ENCODE measurements around the gene GDPD1.

DNA sequence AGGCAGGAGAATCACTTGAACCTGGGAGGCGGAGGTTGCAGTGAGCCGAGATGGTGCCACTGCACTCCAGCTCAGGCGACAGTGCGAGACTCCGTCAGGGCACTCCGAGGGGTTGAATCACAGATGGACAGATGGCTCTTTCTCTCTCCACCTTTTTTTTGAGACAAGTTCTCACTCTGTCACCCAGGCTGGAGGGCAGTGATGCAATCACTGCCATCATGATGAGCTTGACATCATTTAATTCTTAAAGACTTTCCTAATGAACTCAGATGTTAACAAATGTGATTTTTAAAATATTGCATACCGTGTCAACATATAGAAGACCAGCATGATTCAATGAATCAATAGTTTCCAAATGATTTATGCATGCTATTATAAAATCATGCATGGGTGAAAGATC, 3.5 kb downstream of the GDPD1 start:
- no peak for TF ChIP-seq EZH2phosphoT487 (conservative IDR thresholded peaks at IDR 0.05; ENCODE audit: low read length)
- TF ChIP-seq, protein P1, sequence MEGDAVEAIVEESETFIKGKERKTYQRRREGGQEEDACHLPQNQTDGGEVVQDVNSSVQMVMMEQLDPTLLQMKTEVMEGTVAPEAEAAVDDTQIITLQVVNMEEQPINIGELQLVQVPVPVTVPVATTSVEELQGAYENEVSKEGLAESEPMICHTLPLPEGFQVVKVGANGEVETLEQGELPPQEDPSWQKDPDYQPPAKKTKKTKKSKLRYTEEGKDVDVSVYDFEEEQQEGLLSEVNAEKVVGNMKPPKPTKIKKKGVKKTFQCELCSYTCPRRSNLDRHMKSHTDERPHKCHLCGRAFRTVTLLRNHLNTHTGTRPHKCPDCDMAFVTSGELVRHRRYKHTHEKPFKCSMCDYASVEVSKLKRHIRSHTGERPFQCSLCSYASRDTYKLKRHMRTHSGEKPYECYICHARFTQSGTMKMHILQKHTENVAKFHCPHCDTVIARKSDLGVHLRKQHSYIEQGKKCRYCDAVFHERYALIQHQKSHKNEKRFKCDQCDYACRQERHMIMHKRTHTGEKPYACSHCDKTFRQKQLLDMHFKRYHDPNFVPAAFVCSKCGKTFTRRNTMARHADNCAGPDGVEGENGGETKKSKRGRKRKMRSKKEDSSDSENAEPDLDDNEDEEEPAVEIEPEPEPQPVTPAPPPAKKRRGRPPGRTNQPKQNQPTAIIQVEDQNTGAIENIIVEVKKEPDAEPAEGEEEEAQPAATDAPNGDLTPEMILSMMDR (IDR thresholded peaks at IDR 0.05; ENCODE audit: insufficient read depth, low read length, poor library complexity, severe bottlenecking): no peak

Data from SU-DHL-6 (cell line).